ENCODE results near the gene GPN3.
"Not testable (repeated sequence)": the region's sequence is repeated elsewhere in the genome, so short reads cannot be mapped to it uniquely, and the experiment has no call there.

GPN3 gene

GRCh38 chr12:110444455-110444854 is 23.6 kb downstream of the GPN3 start:
- DNase-seq (ENCODE audit: low spot score), result no peak

DNA sequence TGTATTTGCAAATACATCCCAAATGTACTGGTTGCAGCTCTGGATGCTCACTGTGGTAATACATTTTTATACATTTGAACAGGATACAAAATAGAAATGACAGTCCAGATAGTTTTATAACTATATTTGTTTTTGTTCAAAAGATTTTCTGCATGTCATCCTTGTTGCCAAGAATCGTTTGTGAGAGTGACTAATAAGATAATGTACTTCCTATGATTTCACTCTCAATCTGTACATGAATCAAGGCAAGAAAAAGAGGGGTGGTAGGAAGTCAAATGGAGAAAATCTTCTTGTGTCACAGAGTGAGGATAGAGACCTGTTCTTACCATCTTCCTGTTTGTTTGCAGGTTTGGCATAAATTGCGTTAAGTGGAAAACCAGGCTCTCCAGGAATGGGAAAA is 31.8 kb downstream of the GPN3 start:
- no peak for DNase-seq (ENCODE audit: low spot score)

DNA sequence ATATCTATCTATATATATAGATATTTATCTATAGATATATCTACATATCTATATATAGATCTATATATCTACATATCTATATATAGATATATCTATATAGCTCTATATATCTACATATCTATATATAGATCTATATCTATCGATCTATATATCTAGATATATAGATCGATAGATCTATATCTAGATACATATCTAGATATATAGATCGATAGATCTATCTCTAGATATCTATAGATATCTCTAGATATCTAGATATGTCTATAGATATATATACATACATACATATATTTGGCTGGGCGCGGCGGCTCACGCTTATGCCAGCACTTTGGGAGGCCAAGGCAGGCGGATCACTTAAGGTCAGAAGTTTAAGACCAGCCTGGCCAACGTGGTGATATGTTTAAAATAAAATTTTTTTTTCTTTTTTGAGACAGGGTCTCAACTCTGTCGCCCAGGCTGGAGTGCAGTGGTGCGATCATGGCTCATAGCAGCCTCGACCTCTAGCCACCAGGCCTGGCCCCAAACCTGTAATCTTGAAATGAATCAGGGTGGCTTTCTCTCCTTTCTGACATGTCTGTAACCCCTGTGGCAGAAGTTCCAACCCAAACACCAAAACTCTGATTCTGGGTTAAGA is 36.0 kb downstream of the GPN3 start:
- DNase-seq (ENCODE audit: low spot score), result no peak

DNA sequence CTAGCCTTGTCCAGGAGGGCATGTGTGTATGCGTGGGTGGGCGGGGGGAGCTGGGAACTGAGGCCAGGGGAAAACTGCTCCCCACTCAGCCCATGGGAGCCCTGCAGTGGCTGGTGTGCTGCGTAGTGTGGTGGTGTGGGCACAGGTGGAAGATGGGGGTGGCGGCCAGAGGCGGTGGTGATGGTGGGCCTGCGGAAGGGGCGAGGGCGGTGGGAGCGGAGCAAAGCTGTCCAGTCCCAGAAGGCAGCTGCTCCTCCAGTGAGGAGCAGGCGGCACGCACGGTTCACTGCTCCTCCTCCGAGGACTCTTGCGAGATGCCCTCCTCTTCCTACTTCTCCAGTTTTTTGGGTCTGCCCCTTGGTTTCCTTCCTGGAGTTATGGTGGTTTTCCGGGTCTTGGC is 38.4 kb downstream of the GPN3 start:
- not testable (repeated sequence) for DNase-seq (ENCODE audit: low spot score)

- no peak for DNase-seq (ENCODE audit: low spot score)
Measured at GRCh38 chr12:110426406-110426805, 41.7 kb downstream of the GPN3 start.

- no peak for DNase-seq (ENCODE audit: low spot score)
Measured at GRCh38 chr12:110424237-110424636, 43.8 kb downstream of the GPN3 start.

GRCh38 chr12:110421701-110422100 is 46.4 kb downstream of the GPN3 start:
- DNase-seq (ENCODE audit: low spot score), result no peak

GRCh38 chr12:110421159-110421661 is 46.8 kb downstream of the GPN3 start:
- DNase-seq (ENCODE audit: low spot score), result no peak

- DNase-seq (ENCODE audit: low spot score), result not testable (repeated sequence)
Measured at GRCh38 chr12:110420644-110421043, 47.4 kb downstream of the GPN3 start.

GRCh38 chr12:110417113-110417512 is 50.9 kb downstream of the GPN3 start:
- peak; percentile 23 for DNase-seq (ENCODE audit: low spot score)

GRCh38 chr12:110410086-110410485 is 58.0 kb downstream of the GPN3 start:
- DNase-seq (ENCODE audit: low spot score), result not testable (repeated sequence)

DNA sequence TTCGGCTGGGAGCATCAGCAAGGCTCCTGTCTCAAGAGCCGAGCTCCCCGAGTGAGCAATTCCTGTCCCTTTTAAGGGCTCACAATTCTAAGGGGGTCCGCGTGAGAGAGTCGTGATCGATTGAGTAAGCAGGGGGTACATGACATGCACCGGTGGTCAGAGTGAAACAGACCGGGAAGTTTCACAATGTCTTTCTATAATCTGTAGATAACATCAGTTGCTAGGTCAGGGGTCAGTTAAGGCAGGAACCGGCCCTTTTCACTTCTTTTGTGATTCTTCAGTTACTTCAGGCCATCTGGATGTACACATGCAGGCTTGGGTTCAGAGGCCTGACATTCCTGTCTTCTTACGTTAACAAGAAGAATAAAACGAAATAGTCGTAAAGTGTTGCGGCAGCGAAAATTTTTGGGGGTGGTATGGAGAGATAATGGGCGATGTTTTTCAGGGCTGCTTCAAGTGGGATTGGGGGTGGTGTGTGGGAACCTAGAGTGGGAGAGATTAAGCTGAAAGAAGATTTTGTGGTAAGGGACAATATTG is 62.9 kb downstream of the GPN3 start:
- not testable (repeated sequence) for DNase-seq (ENCODE audit: low spot score)

DNA sequence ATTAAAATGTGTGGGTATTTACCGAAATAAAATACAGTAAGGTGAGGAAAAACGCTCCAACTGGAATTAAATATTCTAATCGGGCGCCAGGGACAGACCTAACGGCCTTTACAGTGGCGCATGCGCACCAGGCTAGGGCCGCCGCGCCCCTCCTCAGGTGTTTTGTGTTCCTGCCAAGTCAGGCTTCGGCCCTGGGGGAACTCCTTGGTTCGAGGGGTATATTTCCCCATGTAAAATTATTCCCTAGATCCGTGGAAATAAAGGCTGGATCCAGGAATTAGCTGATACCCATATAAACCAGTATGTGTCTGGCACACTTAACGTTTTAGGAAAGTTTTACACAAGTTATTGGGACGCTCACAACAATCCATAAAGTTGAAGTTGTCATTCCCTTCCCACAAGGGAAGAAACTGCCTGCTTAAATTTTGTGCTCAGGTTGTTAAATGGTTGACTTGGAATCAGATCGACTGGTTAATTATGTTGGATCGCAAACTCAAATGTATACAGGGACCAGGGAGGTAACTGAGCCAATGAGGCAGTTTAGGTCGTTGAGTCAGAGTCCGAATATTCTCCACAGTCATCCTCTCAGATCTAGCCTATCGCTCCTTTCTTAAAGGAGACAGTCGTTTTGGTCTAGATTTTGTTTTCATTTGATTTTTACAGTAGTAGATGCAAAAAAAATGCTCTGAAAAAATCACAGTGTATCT is 63.9 kb downstream of the GPN3 start:
- DNase-seq (ENCODE audit: low spot score), result peak; percentile 87

GRCh38 chr12:110403146-110403975 is 64.7 kb downstream of the GPN3 start, which contains the start of gene ANAPC7:
Gene ANAPC7 (minus strand): TSS chr12:110403708. CDS start chr12:110403627, 81 bp downstream.
- DNase-seq (ENCODE audit: low spot score), result peak; percentile 91
